ENCODE data around the gene SYT1. TPM values are rescaled to one million over a fixed set of nuclear protein-coding genes. Genes with fewer than 3 reads are reported as not detected.

Gene SYT1
- total RNA-seq, 2 donors from 2014 or later, result 6.1 to 11.5 TPM

GRCh38 chr12:79438480-79439174, 574.1 kb downstream of the SYT1 start:
- intact Hi-C loops (cut with DNase I), result no loop called here
- no peak overlapping the region for H3K27ac ChIP-seq

GRCh38 chr12:79439175-79439825, 574.7 kb downstream of the SYT1 start:
- H3K4me3 ChIP-seq, result no peak overlapping the region
- no peak overlapping the region for H3K27ac ChIP-seq
- no peaks in the 10 kb centered on the region for H3K9me3 ChIP-seq
- no peaks in the 10 kb centered on the region for H3K4me1 ChIP-seq (replicated peaks)
- intact Hi-C loops (cut with DNase I), result no loop called here
- no peak for DNase-seq (ENCODE audit: low spot score)
- H3K36me3 ChIP-seq, result no peaks in the 10 kb centered on the region
- 45% methylated on average over 3 of the region's 3 CpGs for WGBS
- no peak for TF ChIP-seq POLR2AphosphoS5 (IDR thresholded peaks at IDR 0.05)
- TF ChIP-seq POLR2A (IDR thresholded peaks at IDR 0.05), result no peak
- no peak for TF ChIP-seq CTCF (IDR thresholded peaks at IDR 0.05)
- H3K27me3 ChIP-seq (replicated peaks; ENCODE audit: insufficient read depth), result no peaks in the 10 kb centered on the region

More at GRCh38 chr12:79438480-79439174, 574.1 kb downstream of the SYT1 start:
- WGBS, result 77% methylated on average over 3 of the region's 3 CpGs
- no peak for DNase-seq (ENCODE audit: low spot score)
- TF ChIP-seq POLR2AphosphoS5 (IDR thresholded peaks at IDR 0.05), result no peak
- TF ChIP-seq CTCF (IDR thresholded peaks at IDR 0.05), result no peak
- TF ChIP-seq POLR2A (IDR thresholded peaks at IDR 0.05), result no peak
- Histone ChIP-seq H3K36me3 (no peaks in the 10 kb centered on the region), H3K4me3 (no peak overlapping the region), H3K9me3 (no peaks in the 10 kb centered on the region), H3K27me3 (replicated peaks; ENCODE audit: insufficient read depth) (no peaks in the 10 kb centered on the region), H3K4me1 (replicated peaks) (no peaks in the 10 kb centered on the region)

DNA sequence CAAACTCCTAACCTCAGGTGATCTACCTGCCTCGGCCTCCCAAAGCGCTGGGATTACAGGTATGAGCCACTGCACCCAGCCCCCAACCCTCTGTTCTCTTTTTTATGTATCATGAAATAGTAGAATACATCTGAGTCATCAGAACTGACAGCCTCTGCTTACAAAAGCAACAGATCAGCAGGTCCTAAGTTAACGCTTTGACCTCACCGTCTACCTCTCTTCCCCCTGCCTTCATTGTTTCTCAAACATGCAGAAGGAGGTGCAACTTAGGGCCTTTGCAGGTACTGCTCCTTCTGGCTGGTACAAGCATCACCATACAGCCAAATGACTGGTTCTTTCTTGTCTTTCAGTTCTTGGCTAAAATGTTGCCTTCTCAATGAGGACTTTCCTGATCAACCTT, 577.0 kb downstream of the SYT1 start:
- intact Hi-C loops (cut with DNase I), result no loop called here
- no peaks in the 10 kb centered on the region for H3K36me3 ChIP-seq
- no peak for DNase-seq (ENCODE audit: low spot score)
- no peaks in the 10 kb centered on the region for H3K4me1 ChIP-seq (replicated peaks)
- H3K4me3 ChIP-seq, result no peak overlapping the region
- no peaks in the 10 kb centered on the region for H3K27me3 ChIP-seq (replicated peaks; ENCODE audit: insufficient read depth)
- H3K9me3 ChIP-seq, result no peaks in the 10 kb centered on the region
- no peak overlapping the region for H3K27ac ChIP-seq
- no peak for TF ChIP-seq POLR2A (IDR thresholded peaks at IDR 0.05)
- TF ChIP-seq POLR2AphosphoS5 (IDR thresholded peaks at IDR 0.05), result no peak
- 88% methylated on average over 4 of the region's 4 CpGs for WGBS

- Histone ChIP-seq H3K4me1 (replicated peaks) (no peaks in the 10 kb centered on the region), H3K27ac (no peak overlapping the region), H3K36me3 (no peaks in the 10 kb centered on the region), H3K27me3 (replicated peaks; ENCODE audit: insufficient read depth) (no peaks in the 10 kb centered on the region), H3K4me3 (no peak overlapping the region), H3K9me3 (no peaks in the 10 kb centered on the region)
- TF ChIP-seq CTCF (IDR thresholded peaks at IDR 0.05) (no peak), POLR2A (IDR thresholded peaks at IDR 0.05) (no peak), POLR2AphosphoS5 (IDR thresholded peaks at IDR 0.05) (no peak)
- intact Hi-C loops (cut with DNase I), result no loop called here
- DNase-seq (ENCODE audit: low spot score), result no peak
Measured at GRCh38 chr12:79442396-79442795, 577.8 kb downstream of the SYT1 start.

DNA sequence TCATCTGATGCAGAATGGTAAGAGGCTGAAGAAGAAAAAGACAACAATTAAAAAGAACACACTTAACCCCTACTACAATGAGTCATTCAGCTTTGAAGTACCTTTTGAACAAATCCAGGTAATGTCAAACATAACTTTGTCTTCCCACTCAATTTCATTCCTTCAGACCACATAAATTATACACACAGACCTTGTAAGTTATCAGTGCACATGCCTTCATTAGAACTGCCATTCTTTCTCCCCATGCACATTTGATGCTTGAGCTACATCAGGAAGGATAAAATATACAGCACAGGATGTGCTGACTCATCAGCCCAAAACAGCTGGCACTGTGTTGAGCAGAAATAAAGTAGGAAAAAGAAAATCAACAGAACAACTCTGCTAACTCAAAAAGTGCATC, 579.5 kb downstream of the SYT1 start:
- DNase-seq (ENCODE audit: low spot score), result no peak
- H3K27ac ChIP-seq, result no peak overlapping the region
- H3K4me3 ChIP-seq, result no peak overlapping the region
- H3K4me1 ChIP-seq (replicated peaks), result no peaks in the 10 kb centered on the region
- H3K27me3 ChIP-seq (replicated peaks; ENCODE audit: insufficient read depth), result no peaks in the 10 kb centered on the region
- H3K36me3 ChIP-seq, result no peaks in the 10 kb centered on the region
- intact Hi-C loops (cut with DNase I), result no loop called here
- TF ChIP-seq POLR2A (IDR thresholded peaks at IDR 0.05), result no peak
- no peaks in the 10 kb centered on the region for H3K9me3 ChIP-seq

- H3K4me1 ChIP-seq (replicated peaks), result no peaks in the 10 kb centered on the region
- intact Hi-C loops (cut with DNase I), result no loop called here
Measured at GRCh38 chr12:79448816-79449215, 584.2 kb downstream of the SYT1 start.

More at GRCh38 chr12:79448816-79449215, 584.2 kb downstream of the SYT1 start:
- 96% methylated on average over 11 of the region's 11 CpGs for WGBS
- no peak overlapping the region for H3K4me3 ChIP-seq
- TF ChIP-seq POLR2AphosphoS5 (IDR thresholded peaks at IDR 0.05) (no peak), POLR2A (IDR thresholded peaks at IDR 0.05) (no peak), CTCF (IDR thresholded peaks at IDR 0.05) (no peak)
- H3K36me3 ChIP-seq, result no peaks in the 10 kb centered on the region
- DNase-seq (ENCODE audit: low spot score), result no peak
- H3K27me3 ChIP-seq (replicated peaks; ENCODE audit: insufficient read depth), result no peaks in the 10 kb centered on the region
- no peaks in the 10 kb centered on the region for H3K9me3 ChIP-seq
- no peak overlapping the region for H3K27ac ChIP-seq

All from prostate gland (tissue), 2 donors.